Activated B cell treated with CpG ODN at 0.5 μM for 24 hours (primary cell): ENCODE measurements around the gene C21orf58. TPM values are rescaled to one million over a fixed set of nuclear protein-coding genes. Genes with fewer than 3 reads are reported as not detected.

Experiments used
- ATAC-seq: fragments of 200-7000 bp; cut with Tn5 transposase; one replicate; pipeline ENCODE4 v1.10.0; 2021; ENCODE audit warnings: low read depth, mild to moderate bottlenecking, moderate library complexity
- CTCF ChIA-PET: fragments of 350-600 bp; sonication (Branson Sonifier 250); formaldehyde crosslinking; loops from one replicate; lab custom pipeline; 2021; ENCODE audit warnings: antibody characterized with exemption; lab: Charles Lee
- POLR2A ChIA-PET: fragments of 350-600 bp; sonication (Branson Sonifier 250); formaldehyde crosslinking; loops from one replicate; lab custom pipeline; 2021; ENCODE audit warnings: antibody characterized with exemption; lab: Charles Lee
- DNase-seq: peaks from one replicate; pipeline ENCODE4 v3.0.0; 2022
- H3K27ac Mint-ChIP-seq: one replicate; pipeline ENCODE4 v1.8.0; 2020; ENCODE audit warnings: mixed read lengths
- H3K27me3 Mint-ChIP-seq: one replicate; pipeline ENCODE4 v1.8.0; 2021; ENCODE audit warnings: mixed read lengths
- H3K36me3 Mint-ChIP-seq: one replicate; pipeline ENCODE4 v1.8.0; 2021; ENCODE audit warnings: low read depth, mixed read lengths
- H3K4me1 Mint-ChIP-seq: one replicate; pipeline ENCODE4 v1.8.0; 2021; ENCODE audit warnings: mixed read lengths
- H3K4me3 Mint-ChIP-seq: one replicate; pipeline ENCODE4 v1.8.0; 2020; ENCODE audit warnings: mild to moderate bottlenecking, mixed read lengths
- H3K9me3 Mint-ChIP-seq: one replicate; pipeline ENCODE4 v1.8.0; 2020; ENCODE audit warnings: mixed read lengths
- CTCF ChIP-seq: fragments of 200-600 bp; IDR thresholded peaks from one replicate; pipeline ENCODE4 v1.8.0; 2022; ENCODE audit warnings: antibody characterized with exemption, mild to moderate bottlenecking
- intact Hi-C: fragments of 100-400 bp; cut with micrococcal nuclease; formaldehyde crosslinking; loops from one replicate; pipeline ENCODE4 v1.15.1; 2024
- total RNA-seq: library from RNA; stranded (reverse); gene quantifications from 2 replicates; pipeline ENCODE4 v1.2.3, GENCODE V29; 2022

C21orf58 gene
- total RNA-seq, 1 donor from 2014 or later, result 4.7 TPM

GRCh38 chr21:46352913-46353312 is 29.2 kb upstream of the C21orf58 start:
- ATAC-seq (no peak), DNase-seq (no peak)
- Mint-ChIP-seq H3K27ac (no peak overlapping the region), H3K27me3 (no peaks in the 10 kb centered on the region), H3K36me3 (peaks cover 94% of the 10 kb centered on the region), H3K4me1 (peaks cover 2% of the 10 kb centered on the region), H3K9me3 (no peaks in the 10 kb centered on the region), H3K4me3 (no peak overlapping the region)
- POLR2A ChIA-PET, result interaction anchor here (0.5 kb wide), 1 partner anchor 65 kb away, joined by 3 read pairs; no protein-coding TSS in a partner anchor
- intact Hi-C loops, result no loop called here
- TF ChIP-seq CTCF, result no peak
- CTCF ChIA-PET, result no interaction called here

- ChIA-PET POLR2A (no interaction called here), CTCF (no interaction called here)
- H3K36me3 Mint-ChIP-seq, result peaks cover 94% of the 10 kb centered on the region
- DNase-seq (no peak), ATAC-seq (no peak)
- intact Hi-C loops, result no loop called here
- TF ChIP-seq CTCF, result no peak
- H3K27ac Mint-ChIP-seq, result no peak overlapping the region
- no peak overlapping the region for H3K4me3 Mint-ChIP-seq
- no peaks in the 10 kb centered on the region for H3K27me3 Mint-ChIP-seq
- peaks cover 2% of the 10 kb centered on the region for H3K4me1 Mint-ChIP-seq
- no peaks in the 10 kb centered on the region for H3K9me3 Mint-ChIP-seq
These were observed 28.5 kb upstream of the C21orf58 start for GRCh38 chr21:46352164-46352515.

- CTCF ChIA-PET, result no interaction called here
- Mint-ChIP-seq H3K9me3 (no peaks in the 10 kb centered on the region), H3K27me3 (no peaks in the 10 kb centered on the region), H3K27ac (no peak overlapping the region), H3K4me3 (no peak overlapping the region), H3K4me1 (peaks cover 1% of the 10 kb centered on the region), H3K36me3 (peaks cover 94% of the 10 kb centered on the region)
- no peak for TF ChIP-seq CTCF
- intact Hi-C loops, result no loop called here
- DNase-seq (no peak), ATAC-seq (no peak)
- POLR2A ChIA-PET, result no interaction called here
These were observed 27.9 kb upstream of the C21orf58 start for GRCh38 chr21:46351476-46352163.

GRCh38 chr21:46350981-46351380 is 27.3 kb upstream of the C21orf58 start:
- Mint-ChIP-seq H3K36me3 (peaks cover 96% of the 10 kb centered on the region), H3K27me3 (no peaks in the 10 kb centered on the region), H3K27ac (no peak overlapping the region), H3K4me1 (no peaks in the 10 kb centered on the region), H3K4me3 (no peak overlapping the region), H3K9me3 (no peaks in the 10 kb centered on the region)
- intact Hi-C loops, result no loop called here
- POLR2A ChIA-PET, result no interaction called here
- DNase-seq (no peak), ATAC-seq (no peak)
- CTCF ChIA-PET, result no interaction called here
- no peak for TF ChIP-seq CTCF

- Mint-ChIP-seq H3K4me3 (no peak overlapping the region), H3K27ac (no peak overlapping the region), H3K9me3 (no peaks in the 10 kb centered on the region), H3K27me3 (no peaks in the 10 kb centered on the region), H3K36me3 (peaks cover 96% of the 10 kb centered on the region), H3K4me1 (no peaks in the 10 kb centered on the region)
- intact Hi-C loops, result no loop called here
- DNase-seq (no peak), ATAC-seq (no peak)
- ChIA-PET CTCF (no interaction called here), POLR2A (no interaction called here)
- no peak for TF ChIP-seq CTCF
These were observed 26.9 kb upstream of the C21orf58 start for GRCh38 chr21:46350571-46350970.
